Brain microvascular endothelial cell (primary cell): Measurements from ENCODE around the gene AK9.

Experiments
- DNase-seq: peaks from one replicate; pipeline ENCODE4 v3.0.0-alpha.2; 2020
- H3K27ac ChIP-seq: fragments of 250-450 bp; sonication (Bioruptor Pico); 2 replicates; pipeline ENCODE4 v1.5.1; 2020; ENCODE audit warnings: mild to moderate bottlenecking, moderate library complexity
- H3K27me3 ChIP-seq: fragments of 250-450 bp; sonication (Bioruptor Pico); replicated peaks from 2 replicates; pipeline ENCODE4 v1.5.1; 2020; ENCODE audit warnings: mild to moderate bottlenecking
- H3K36me3 ChIP-seq: fragments of 250-450 bp; sonication (Bioruptor Pico); replicated peaks from 2 replicates; pipeline ENCODE4 v1.5.1; 2020; ENCODE audit warnings: mild to moderate bottlenecking
- H3K4me3 ChIP-seq: 2 replicates; pipeline ENCODE4 v1.5.1; 2011; ENCODE audit warnings: low read depth, mild to moderate bottlenecking, control low read depth, low read length, moderate library complexity
- in situ Hi-C: cut with HindIII; loops from 2 replicates; pipeline ENCODE4 v1.10.0; 2017; ENCODE audit warnings: low sequenced_read_pairs, low pct_ligation_motif_present
- TF ChIP-seq, protein P1 (sequence below): IDR thresholded peaks from 2 replicates; pipeline ENCODE4 v1.5.1; 2011; ENCODE audit warnings: low read depth, mild to moderate bottlenecking, moderate library complexity, low read length, control low read depth, inconsistent platforms; ENCODE audit errors: missing control alignments

The AK9 gene

DNA sequence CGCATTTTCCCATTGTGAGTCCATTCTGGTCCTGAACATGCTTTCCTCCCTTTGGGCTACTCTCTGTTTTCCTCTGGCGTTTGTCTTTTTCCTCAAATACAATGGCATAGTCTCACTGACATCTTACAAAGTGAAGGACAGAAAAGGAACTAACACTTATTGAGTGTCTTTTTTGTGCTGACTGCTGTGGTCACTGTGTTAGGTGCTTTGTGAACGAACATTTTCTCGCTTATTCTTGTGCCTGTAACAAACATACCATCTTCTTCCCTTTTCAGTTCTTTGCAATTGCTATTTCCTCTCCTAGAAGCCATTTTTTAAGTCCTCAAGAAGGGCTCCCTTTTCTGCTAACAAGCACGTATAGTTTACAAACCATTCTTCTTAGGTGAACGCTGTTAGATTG, 15.5 kb upstream of the AK9 start:
- no peak for DNase-seq
- Histone ChIP-seq H3K27ac (no peak overlapping the region), H3K27me3 (no peaks in the 10 kb centered on the region), H3K36me3 (no peaks in the 10 kb centered on the region), H3K4me3 (no peak overlapping the region)
- in situ Hi-C loops: no loop called here
- TF ChIP-seq, protein P1, sequence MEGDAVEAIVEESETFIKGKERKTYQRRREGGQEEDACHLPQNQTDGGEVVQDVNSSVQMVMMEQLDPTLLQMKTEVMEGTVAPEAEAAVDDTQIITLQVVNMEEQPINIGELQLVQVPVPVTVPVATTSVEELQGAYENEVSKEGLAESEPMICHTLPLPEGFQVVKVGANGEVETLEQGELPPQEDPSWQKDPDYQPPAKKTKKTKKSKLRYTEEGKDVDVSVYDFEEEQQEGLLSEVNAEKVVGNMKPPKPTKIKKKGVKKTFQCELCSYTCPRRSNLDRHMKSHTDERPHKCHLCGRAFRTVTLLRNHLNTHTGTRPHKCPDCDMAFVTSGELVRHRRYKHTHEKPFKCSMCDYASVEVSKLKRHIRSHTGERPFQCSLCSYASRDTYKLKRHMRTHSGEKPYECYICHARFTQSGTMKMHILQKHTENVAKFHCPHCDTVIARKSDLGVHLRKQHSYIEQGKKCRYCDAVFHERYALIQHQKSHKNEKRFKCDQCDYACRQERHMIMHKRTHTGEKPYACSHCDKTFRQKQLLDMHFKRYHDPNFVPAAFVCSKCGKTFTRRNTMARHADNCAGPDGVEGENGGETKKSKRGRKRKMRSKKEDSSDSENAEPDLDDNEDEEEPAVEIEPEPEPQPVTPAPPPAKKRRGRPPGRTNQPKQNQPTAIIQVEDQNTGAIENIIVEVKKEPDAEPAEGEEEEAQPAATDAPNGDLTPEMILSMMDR: no peak

GRCh38 chr6:109705258-109705657, 14.3 kb upstream of the AK9 start:
- in situ Hi-C loops: no loop called here
- Histone ChIP-seq H3K27me3 (no peaks in the 10 kb centered on the region), H3K27ac (no peak overlapping the region), H3K4me3 (no peak overlapping the region), H3K36me3 (no peaks in the 10 kb centered on the region)
- TF ChIP-seq, protein P1: peak; percentile 98
- DNase-seq: peak; percentile 84

- TF ChIP-seq, protein P1: no peak
- no peaks in the 10 kb centered on the region for H3K36me3 ChIP-seq
- H3K4me3 ChIP-seq: no peak overlapping the region
- H3K27me3 ChIP-seq: no peaks in the 10 kb centered on the region
- no peak overlapping the region for H3K27ac ChIP-seq
- no peak for DNase-seq
- in situ Hi-C loops: no loop called here
Observed at GRCh38 chr6:109702791-109703190, 11.8 kb upstream of the AK9 start.

GRCh38 chr6:109701774-109702173, 10.8 kb upstream of the AK9 start:
- no peak for DNase-seq
- in situ Hi-C loops: no loop called here

DNA sequence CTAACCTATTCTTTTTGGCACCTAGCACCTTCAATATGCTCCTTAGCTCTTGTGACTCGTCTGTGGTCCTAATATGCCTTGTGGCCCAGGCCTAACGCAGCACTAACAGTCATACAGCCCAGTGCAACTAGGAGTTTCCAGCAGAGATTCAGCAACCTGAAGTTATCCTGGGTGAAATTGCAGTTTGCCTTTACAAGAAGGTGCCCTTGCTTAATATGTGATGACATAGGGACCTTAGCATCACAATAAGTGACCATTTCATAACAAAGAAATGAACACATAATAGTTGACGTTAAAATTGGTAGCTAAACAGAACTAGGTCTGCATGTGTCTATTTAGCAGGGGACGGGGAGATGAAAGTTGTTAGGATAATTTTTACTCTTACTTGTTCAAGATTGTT, 10.2 kb upstream of the AK9 start:
- TF ChIP-seq, protein P1: no peak
- Histone ChIP-seq H3K36me3 (no peaks in the 10 kb centered on the region), H3K27ac (no peak overlapping the region), H3K4me3 (no peak overlapping the region), H3K27me3 (no peaks in the 10 kb centered on the region)
- in situ Hi-C loops: no loop called here
- DNase-seq: no peak

More at GRCh38 chr6:109701774-109702173, 10.8 kb upstream of the AK9 start:
- Histone ChIP-seq H3K36me3 (no peaks in the 10 kb centered on the region), H3K27me3 (no peaks in the 10 kb centered on the region), H3K4me3 (no peak overlapping the region), H3K27ac (no peak overlapping the region)
- TF ChIP-seq, protein P1: no peak

DNA sequence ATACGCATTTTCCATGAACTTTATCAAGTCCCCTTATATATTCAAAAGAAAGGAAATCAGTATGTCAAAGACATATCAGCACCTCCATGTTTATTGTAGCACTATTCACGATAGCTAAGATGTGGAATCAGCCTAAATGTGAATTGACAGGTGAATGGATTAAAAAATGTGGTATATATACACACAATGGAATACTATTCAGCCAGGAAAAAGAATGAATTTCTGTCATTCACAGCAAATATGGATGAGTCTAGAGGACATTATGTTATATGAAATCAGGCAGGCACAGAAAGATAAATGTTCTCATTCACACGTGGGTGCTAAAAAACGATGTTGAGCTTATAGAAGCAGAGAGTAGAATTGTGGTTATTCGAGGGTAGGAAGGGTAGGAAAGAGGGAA, 5.4 kb upstream of the AK9 start:
- Histone ChIP-seq H3K36me3 (no peaks in the 10 kb centered on the region), H3K4me3 (no peak overlapping the region), H3K27me3 (no peaks in the 10 kb centered on the region), H3K27ac (no peak overlapping the region)
- in situ Hi-C loops: no loop called here
- TF ChIP-seq, protein P1: no peak
- no peak for DNase-seq
